H7 (cell line): ENCODE results near the gene FRMPD3. TPM values are rescaled to one million over a fixed set of nuclear protein-coding genes. Genes with fewer than 3 reads are reported as not detected.

Experiments
- DNase-seq: peaks from one replicate; pipeline ENCODE4 v3.0.0; 2012
- H3K27me3 ChIP-seq: 2 replicates; pipeline ENCODE4 v1.6.0; 2011; ENCODE audit warnings: mild to moderate bottlenecking, low read length; ENCODE audit not compliant: control insufficient read depth, insufficient read depth
- H3K36me3 ChIP-seq: replicated peaks from 2 replicates; pipeline ENCODE4 v1.5.1; 2011; ENCODE audit warnings: low read length; ENCODE audit not compliant: control insufficient read depth, insufficient read depth
- H3K4me3 ChIP-seq: 2 replicates; pipeline ENCODE4 v1.5.1; 2011; ENCODE audit warnings: low read depth, mild to moderate bottlenecking, control low read depth, low read length, moderate library complexity; ENCODE audit not compliant: insufficient read depth
- total RNA-seq: library from RNA; depleted of rRNA; stranded (reverse); fragments of >200 nt; shearing (Covaris generic); gene quantifications from 2 replicates; pipeline ENCODE4 v1.2.3, GENCODE V29; 2014; rRNA removed

The FRMPD3 gene
- 0.55 and 1.4 TPM in 2 replicates for total RNA-seq

GRCh38 chrX:107448998-107449835 lies at the start of gene FRMPD3:
Gene FRMPD3, plus strand, starts transcription at chrX:107449652. Its CDS starts 76,937 bp downstream, at chrX:107526589.
- H3K4me3 ChIP-seq, result peak within 1 kb of the TSS; percentile 74
- H3K36me3 ChIP-seq, result no peaks in the 10 kb centered on the region
- peaks cover 36% of the 10 kb centered on the region for H3K27me3 ChIP-seq
- DNase-seq, result peak; percentile 87

- DNase-seq, result no peak
- no peaks in the 10 kb centered on the region for H3K36me3 ChIP-seq
- no peaks in the 10 kb centered on the region for H3K27me3 ChIP-seq
- no peak overlapping the region for H3K4me3 ChIP-seq
These were observed 28.9 kb upstream of the FRMPD3 start for GRCh38 chrX:107420571-107420970.

- Histone ChIP-seq H3K4me3 (no peak overlapping the region), H3K27me3 (no peaks in the 10 kb centered on the region), H3K36me3 (no peaks in the 10 kb centered on the region)
- no peak for DNase-seq
These were observed 28.1 kb upstream of the FRMPD3 start for GRCh38 chrX:107421337-107421861.

GRCh38 chrX:107429090-107429489 lies 20.4 kb upstream of the FRMPD3 start:
- no peak overlapping the region for H3K4me3 ChIP-seq
- H3K27me3 ChIP-seq, result no peaks in the 10 kb centered on the region
- DNase-seq, result no peak
- H3K36me3 ChIP-seq, result no peaks in the 10 kb centered on the region

GRCh38 chrX:107440187-107440586 lies 9.3 kb upstream of the FRMPD3 start:
- no peaks in the 10 kb centered on the region for H3K27me3 ChIP-seq
- no peak overlapping the region for H3K4me3 ChIP-seq
- H3K36me3 ChIP-seq, result no peaks in the 10 kb centered on the region
- DNase-seq, result no peak

GRCh38 chrX:107440692-107441091 lies 8.8 kb upstream of the FRMPD3 start:
- no peak overlapping the region for H3K4me3 ChIP-seq
- H3K36me3 ChIP-seq, result no peaks in the 10 kb centered on the region
- no peak for DNase-seq
- H3K27me3 ChIP-seq, result no peaks in the 10 kb centered on the region

- H3K36me3 ChIP-seq, result no peaks in the 10 kb centered on the region
These were observed 6.4 kb upstream of the FRMPD3 start for GRCh38 chrX:107442914-107443527.

GRCh38 chrX:107445146-107445545 lies 4.3 kb upstream of the FRMPD3 start:
- no peak for DNase-seq
- no peaks in the 10 kb centered on the region for H3K36me3 ChIP-seq
- no peak overlapping the region for H3K4me3 ChIP-seq
- peaks cover 24% of the 10 kb centered on the region for H3K27me3 ChIP-seq

More at GRCh38 chrX:107442914-107443527, 6.4 kb upstream of the FRMPD3 start:
- Histone ChIP-seq H3K27me3 (peaks cover 7% of the 10 kb centered on the region), H3K4me3 (no peak overlapping the region)
- peak; percentile 33 for DNase-seq

- DNase-seq, result no peak
- Histone ChIP-seq H3K4me3 (no peak overlapping the region), H3K36me3 (no peaks in the 10 kb centered on the region), H3K27me3 (peaks cover 29% of the 10 kb centered on the region)
These were observed 3.8 kb upstream of the FRMPD3 start for GRCh38 chrX:107445631-107446030.

GRCh38 chrX:107447642-107448041 lies 1.8 kb upstream of the FRMPD3 start:
- Histone ChIP-seq H3K36me3 (no peaks in the 10 kb centered on the region), H3K27me3 (peaks cover 35% of the 10 kb centered on the region), H3K4me3 (no peak overlapping the region)
- DNase-seq, result no peak

- peak overlapping the region; percentile 74 for H3K4me3 ChIP-seq
- H3K27me3 ChIP-seq, result peaks cover 35% of the 10 kb centered on the region
- DNase-seq, result no peak
- H3K36me3 ChIP-seq, result no peaks in the 10 kb centered on the region
These were observed 841 bp upstream of the FRMPD3 start for GRCh38 chrX:107448625-107448997.

GRCh38 chrX:107450823-107451509 lies 1.5 kb downstream of the FRMPD3 start:
- Histone ChIP-seq H3K36me3 (no peaks in the 10 kb centered on the region), H3K4me3 (peak overlapping the region; percentile 74), H3K27me3 (peaks cover 36% of the 10 kb centered on the region)
- peak; percentile 87 for DNase-seq

GRCh38 chrX:107451731-107452130 lies 2.3 kb downstream of the FRMPD3 start:
- peaks cover 35% of the 10 kb centered on the region for H3K27me3 ChIP-seq
- DNase-seq, result peak; percentile 82

GRCh38 chrX:107452581-107452980 lies 3.1 kb downstream of the FRMPD3 start:
- peak; percentile 28 for DNase-seq
- peaks cover 31% of the 10 kb centered on the region for H3K27me3 ChIP-seq
- no peaks in the 10 kb centered on the region for H3K36me3 ChIP-seq
- H3K4me3 ChIP-seq, result no peak overlapping the region

More at GRCh38 chrX:107451731-107452130, 2.3 kb downstream of the FRMPD3 start:
- no peaks in the 10 kb centered on the region for H3K36me3 ChIP-seq
- H3K4me3 ChIP-seq, result peak overlapping the region; percentile 74
